Measurements from ENCODE around the gene MYOG. TPM values are rescaled to one million over a fixed set of nuclear protein-coding genes. Genes with fewer than 3 reads are reported as not detected.

MYOG gene
- polyA plus RNA-seq, 1 experiment, result not detected

GRCh38 chr1:203072911-203073310 lies 12.9 kb downstream of the MYOG start:
- no peak overlapping the region for H3K27ac ChIP-seq (ENCODE audit: low read depth, low read length)
- H3K27me3 ChIP-seq (ENCODE audit: control insufficient read depth, insufficient read depth, low read length), result peaks cover 37% of the 10 kb centered on the region
- no peak for TF ChIP-seq CTCF (IDR thresholded peaks at IDR 0.05; ENCODE audit: low read depth, low read length)
- no peaks in the 10 kb centered on the region for H3K9me3 ChIP-seq (ENCODE audit: control insufficient read depth, insufficient read depth, low read length)
- no peak for DNase-seq (ENCODE audit: low read depth, low spot score)
- H3K4me3 ChIP-seq (ENCODE audit: low read depth, low read length), result no peak overlapping the region
- ChIA-PET POLR2A (interaction anchor here (0.6 to 0.7 kb wide), 2 partner anchors 10 to 115 kb away, joined by 5 to 8 read pairs; no protein-coding TSS in a partner anchor), CTCF (interaction anchor here (1.2 kb wide), 1 partner anchor 194 kb away, joined by 3 read pairs; no protein-coding TSS in a partner anchor)

- no peak for TF ChIP-seq CTCF (IDR thresholded peaks at IDR 0.05; ENCODE audit: low read depth, low read length)
- no peak overlapping the region for H3K27ac ChIP-seq (ENCODE audit: low read depth, low read length)
- H3K4me3 ChIP-seq (ENCODE audit: low read depth, low read length), result no peak overlapping the region
- no peaks in the 10 kb centered on the region for H3K9me3 ChIP-seq (ENCODE audit: control insufficient read depth, insufficient read depth, low read length)
- DNase-seq (ENCODE audit: low read depth, low spot score), result no peak
- H3K27me3 ChIP-seq (ENCODE audit: control insufficient read depth, insufficient read depth, low read length), result peaks cover 36% of the 10 kb centered on the region
- POLR2A ChIA-PET, result no interaction called here
- CTCF ChIA-PET, result no interaction called here
Measured at GRCh38 chr1:203072002-203072602, 13.7 kb downstream of the MYOG start.

- Histone ChIP-seq H3K27ac (ENCODE audit: low read depth, low read length) (no peak overlapping the region), H3K4me3 (ENCODE audit: low read depth, low read length) (no peak overlapping the region), H3K27me3 (ENCODE audit: control insufficient read depth, insufficient read depth, low read length) (peaks cover 16% of the 10 kb centered on the region), H3K9me3 (ENCODE audit: control insufficient read depth, insufficient read depth, low read length) (no peaks in the 10 kb centered on the region)
- ChIA-PET CTCF (interaction anchor here (0.8 to 2.2 kb wide), 3 partner anchors 30 to 198 kb away, joined by 3 to 7 read pairs (median 6); partner anchors contain the start of gene ADORA1), POLR2A (no interaction called here)
- DNase-seq (ENCODE audit: low read depth, low spot score), result no peak
- no peak for TF ChIP-seq CTCF (IDR thresholded peaks at IDR 0.05; ENCODE audit: low read depth, low read length)
Measured at GRCh38 chr1:203069030-203069747, 16.6 kb downstream of the MYOG start.

- CTCF ChIA-PET, result interaction anchor here (1.0 to 2.8 kb wide), 4 partner anchors 28 to 200 kb away, joined by 5 to 12 read pairs (median 8); no protein-coding TSS in a partner anchor
- Histone ChIP-seq H3K9me3 (ENCODE audit: control insufficient read depth, insufficient read depth, low read length) (no peaks in the 10 kb centered on the region), H3K27me3 (ENCODE audit: control insufficient read depth, insufficient read depth, low read length) (peaks cover 10% of the 10 kb centered on the region), H3K4me3 (ENCODE audit: low read depth, low read length) (no peak overlapping the region), H3K27ac (ENCODE audit: low read depth, low read length) (no peak overlapping the region)
- DNase-seq (ENCODE audit: low read depth, low spot score), result no peak
- POLR2A ChIA-PET, result no interaction called here
- TF ChIP-seq CTCF (IDR thresholded peaks at IDR 0.05; ENCODE audit: low read depth, low read length), result no peak
Measured at GRCh38 chr1:203066965-203067364, 18.8 kb downstream of the MYOG start.

GRCh38 chr1:203065986-203066385 lies 19.8 kb downstream of the MYOG start:
- H3K9me3 ChIP-seq (ENCODE audit: control insufficient read depth, insufficient read depth, low read length), result no peaks in the 10 kb centered on the region
- CTCF ChIA-PET, result interaction anchor here (0.6 to 2.8 kb wide), 3 partner anchors 27 to 201 kb away, joined by 3 to 12 read pairs (median 10); no protein-coding TSS in a partner anchor

More at GRCh38 chr1:203065986-203066385, 19.8 kb downstream of the MYOG start:
- peaks cover 12% of the 10 kb centered on the region for H3K27me3 ChIP-seq (ENCODE audit: control insufficient read depth, insufficient read depth, low read length)
- no peak for DNase-seq (ENCODE audit: low read depth, low spot score)
- TF ChIP-seq CTCF (IDR thresholded peaks at IDR 0.05; ENCODE audit: low read depth, low read length), result no peak
- H3K4me3 ChIP-seq (ENCODE audit: low read depth, low read length), result no peak overlapping the region
- no peak overlapping the region for H3K27ac ChIP-seq (ENCODE audit: low read depth, low read length)
- POLR2A ChIA-PET, result no interaction called here

Measured in AG04450 (cell line).